Activated CD4-positive, alpha-beta T cell treated with anti-CD3 and anti-CD28 coated beads, Interleukin-2, amount 50 U/mL, for 1 hour (primary cell): Measurements from ENCODE around the gene PEPD.
A peak's percentile ranks its signal among the peaks of the same experiment; 100 is the strongest.

ENCODE experiments used
- DNase-seq: peaks from one replicate; pipeline ENCODE4 v3.0.0-alpha.2; 2020

The PEPD gene

GRCh38 chr19:33436360-33437345 is 84.9 kb downstream of the PEPD start:
- DNase-seq = no peak

GRCh38 chr19:33435706-33436359 is 85.8 kb downstream of the PEPD start:
- no peak for DNase-seq

- no peak for DNase-seq
Measured at GRCh38 chr19:33434886-33435705, 86.5 kb downstream of the PEPD start.

GRCh38 chr19:33434069-33434885 is 87.3 kb downstream of the PEPD start:
- DNase-seq = no peak

- no peak for DNase-seq
Measured at GRCh38 chr19:33432446-33433170, 89.0 kb downstream of the PEPD start.

GRCh38 chr19:33432015-33432414 is 89.6 kb downstream of the PEPD start:
- DNase-seq = no peak

GRCh38 chr19:33430674-33431277 is 90.8 kb downstream of the PEPD start:
- peak; percentile 66 for DNase-seq

GRCh38 chr19:33429891-33430673 is 91.5 kb downstream of the PEPD start:
- peak; percentile 24 for DNase-seq

GRCh38 chr19:33428627-33429125 is 92.9 kb downstream of the PEPD start:
- DNase-seq = no peak

- DNase-seq = no peak
Measured at GRCh38 chr19:33427801-33428626, 93.6 kb downstream of the PEPD start.

GRCh38 chr19:33426621-33427361 is 94.8 kb downstream of the PEPD start:
- no peak for DNase-seq

- no peak for DNase-seq
Measured at GRCh38 chr19:33424181-33424580, 97.4 kb downstream of the PEPD start.

GRCh38 chr19:33422369-33423180 is 99.0 kb downstream of the PEPD start:
- no peak for DNase-seq

- no peak for DNase-seq
Measured at GRCh38 chr19:33421368-33421767, 100.2 kb downstream of the PEPD start.

- DNase-seq = no peak
Measured at GRCh38 chr19:33420821-33421220, 100.8 kb downstream of the PEPD start.

GRCh38 chr19:33419788-33420130 is 101.8 kb downstream of the PEPD start:
- DNase-seq = no peak
